Esophagus muscularis mucosa (tissue), 3 donors: ENCODE results near the gene CTDP1.

ENCODE experiments used
- POLR2A ChIP-seq: fragments of 450-650 bp; IDR thresholded peaks from one replicate; pipeline ENCODE4 v1.6.1; 2017; ENCODE audit warnings: antibody characterized with exemption, moderate library complexity, mild to moderate bottlenecking, low read depth
- POLR2AphosphoS5 ChIP-seq, 2 donors: sonication (generic); formaldehyde crosslinking; IDR thresholded peaks; one replicate each; pipeline ENCODE4 v1.6.1; 2017; ENCODE audit warnings: antibody characterized with exemption in 2 of 2
- TF ChIP-seq, protein P1 (sequence below), 3 experiments: fragments of 200-600 bp in 2 of 3; fragments of 450-650 bp in 1 of 3; sonication (generic) in 2 of 3; IDR thresholded peaks; one replicate each; pipeline ENCODE4 v1.5.1; 2017 to 2019; ENCODE audit warnings: antibody characterized with exemption in 3 of 3, mild to moderate bottlenecking in 2 of 3, moderate library complexity in 1 of 3

DNA sequence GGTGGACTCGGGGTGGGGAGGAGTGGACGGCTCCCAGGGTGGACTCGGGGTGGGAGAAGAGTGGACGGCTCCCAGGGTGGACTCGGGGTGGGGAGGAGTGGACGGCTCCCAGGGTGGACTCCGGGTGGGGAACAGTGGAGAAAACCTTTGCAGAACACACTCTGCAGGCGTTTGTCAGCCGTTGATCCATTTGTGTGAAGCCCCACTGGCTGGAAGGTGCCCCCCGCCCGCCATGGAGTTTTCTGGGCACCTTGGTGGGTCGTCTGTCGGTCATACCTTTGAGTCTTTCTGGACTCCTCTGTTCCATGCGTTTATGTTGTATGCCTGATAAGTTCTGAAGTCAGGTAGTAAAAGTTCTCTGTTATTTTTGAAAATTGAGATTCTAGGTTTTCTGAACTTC lies 12.5 kb downstream of the CTDP1 start:
- TF ChIP-seq, protein P1, sequence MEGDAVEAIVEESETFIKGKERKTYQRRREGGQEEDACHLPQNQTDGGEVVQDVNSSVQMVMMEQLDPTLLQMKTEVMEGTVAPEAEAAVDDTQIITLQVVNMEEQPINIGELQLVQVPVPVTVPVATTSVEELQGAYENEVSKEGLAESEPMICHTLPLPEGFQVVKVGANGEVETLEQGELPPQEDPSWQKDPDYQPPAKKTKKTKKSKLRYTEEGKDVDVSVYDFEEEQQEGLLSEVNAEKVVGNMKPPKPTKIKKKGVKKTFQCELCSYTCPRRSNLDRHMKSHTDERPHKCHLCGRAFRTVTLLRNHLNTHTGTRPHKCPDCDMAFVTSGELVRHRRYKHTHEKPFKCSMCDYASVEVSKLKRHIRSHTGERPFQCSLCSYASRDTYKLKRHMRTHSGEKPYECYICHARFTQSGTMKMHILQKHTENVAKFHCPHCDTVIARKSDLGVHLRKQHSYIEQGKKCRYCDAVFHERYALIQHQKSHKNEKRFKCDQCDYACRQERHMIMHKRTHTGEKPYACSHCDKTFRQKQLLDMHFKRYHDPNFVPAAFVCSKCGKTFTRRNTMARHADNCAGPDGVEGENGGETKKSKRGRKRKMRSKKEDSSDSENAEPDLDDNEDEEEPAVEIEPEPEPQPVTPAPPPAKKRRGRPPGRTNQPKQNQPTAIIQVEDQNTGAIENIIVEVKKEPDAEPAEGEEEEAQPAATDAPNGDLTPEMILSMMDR (IDR thresholded peaks at IDR 0.05), result no peak
- TF ChIP-seq POLR2A (no peak), POLR2AphosphoS5 (IDR thresholded peaks at IDR 0.05) (no peak)
